GM21717 (cell line): ENCODE measurements around the gene SLC40A1.
"Not testable (repeated sequence)": the region's sequence is repeated elsewhere in the genome, so short reads cannot be mapped to it uniquely, and the experiment has no call there.

Experiments used
- ATAC-seq: cut with Tn5 transposase; IDR thresholded peaks from one replicate; pipeline ENCODE4 v1.9.1; 2021; ENCODE audit warnings: mild to moderate bottlenecking, moderate library complexity; ENCODE audit not compliant: unreplicated experiment

The SLC40A1 gene

DNA sequence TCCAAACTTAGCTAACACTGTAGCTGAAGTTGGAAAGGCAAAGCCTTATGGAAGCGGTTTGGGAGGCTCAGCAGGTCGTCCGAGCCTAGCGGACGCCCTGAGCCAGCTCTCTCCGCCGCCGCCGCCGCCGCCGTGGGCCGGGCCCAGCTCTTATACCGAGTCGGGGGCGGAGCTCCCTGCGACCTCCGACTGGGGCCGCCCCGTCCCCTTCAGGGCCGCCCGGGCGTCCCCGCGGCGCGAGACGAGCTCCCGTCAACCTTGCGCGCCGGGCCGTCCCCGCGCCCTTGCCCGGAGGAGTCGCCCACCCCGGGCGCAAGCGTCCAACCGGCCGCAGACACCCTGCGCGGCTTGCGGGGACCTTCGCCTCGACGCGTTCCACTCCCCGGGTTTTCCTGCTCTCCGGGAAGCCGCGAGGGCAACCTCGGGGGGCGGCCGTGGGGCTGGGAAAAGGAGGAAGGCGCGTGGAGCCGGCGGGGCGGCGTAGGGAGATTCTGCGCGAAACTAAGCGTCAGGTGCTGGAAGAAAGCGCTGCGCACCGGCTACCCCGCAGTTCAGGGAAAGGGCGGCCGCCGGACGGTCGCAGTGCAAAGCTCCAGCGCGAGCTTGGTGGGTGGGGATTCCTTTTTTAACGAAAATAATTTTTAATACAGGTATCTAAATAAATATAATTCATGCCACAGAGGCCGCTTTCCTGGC is at the start of gene SLC40A1:
Gene SLC40A1, minus strand, starts transcription at position 129 of the 696 bp plus-strand sequence. CDS start 326 bp downstream, outside the sequence.
- peak; percentile 75 for ATAC-seq

- ATAC-seq: no peak
Measured at GRCh38 chr2:189629531-189630453, 49.2 kb upstream of the SLC40A1 start.

DNA sequence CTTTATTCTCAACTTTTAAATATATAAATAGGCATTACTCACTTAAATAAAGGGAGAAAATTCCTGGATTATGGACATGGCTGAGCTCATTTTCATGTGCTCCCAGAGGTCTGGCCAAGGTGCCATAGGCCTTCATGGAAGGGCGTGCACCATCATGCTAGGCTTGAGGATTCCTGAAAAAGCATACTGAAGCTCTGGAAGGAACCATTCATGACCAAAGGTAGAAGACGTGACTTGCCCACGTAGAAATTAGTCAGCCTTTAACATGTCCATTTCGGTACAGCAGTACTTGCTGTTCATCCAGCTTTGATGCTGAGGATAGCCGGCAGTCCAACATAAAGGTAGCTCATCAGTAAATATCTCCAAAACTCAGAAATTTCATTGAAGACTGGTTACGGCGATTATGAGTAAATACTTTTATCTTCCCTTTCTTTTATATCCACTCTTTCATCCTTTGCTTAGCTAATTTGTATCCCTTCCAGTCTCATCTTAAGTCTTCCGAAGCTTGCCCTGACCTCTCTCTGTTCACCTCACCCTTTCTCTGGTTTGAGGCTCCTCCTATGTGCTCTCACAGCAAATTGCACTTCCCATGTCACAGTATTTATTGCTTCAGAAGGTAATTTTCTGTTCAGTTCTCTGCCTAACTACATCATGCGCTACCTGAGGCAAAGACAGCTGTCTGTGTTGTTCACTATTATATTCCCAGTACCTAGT is 48.4 kb upstream of the SLC40A1 start:
- ATAC-seq: no peak

DNA sequence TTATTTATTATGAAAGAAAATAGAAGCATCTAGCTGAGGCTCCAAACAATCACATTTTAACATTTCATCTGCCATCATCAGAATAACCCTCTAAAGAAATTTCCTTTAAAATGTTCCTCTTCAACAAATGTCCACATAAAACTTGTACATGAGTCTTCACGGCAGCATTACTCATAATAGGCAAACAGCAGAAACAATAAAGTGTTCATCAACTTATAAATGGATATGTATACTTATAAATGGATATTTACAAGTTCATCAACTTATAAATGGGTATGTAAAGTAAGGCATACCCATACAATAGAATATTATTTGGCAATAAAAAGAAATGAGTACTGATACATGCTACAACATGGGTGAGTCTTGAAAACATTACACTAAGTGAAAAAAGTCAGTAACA is 47.2 kb upstream of the SLC40A1 start:
- no peak for ATAC-seq

DNA sequence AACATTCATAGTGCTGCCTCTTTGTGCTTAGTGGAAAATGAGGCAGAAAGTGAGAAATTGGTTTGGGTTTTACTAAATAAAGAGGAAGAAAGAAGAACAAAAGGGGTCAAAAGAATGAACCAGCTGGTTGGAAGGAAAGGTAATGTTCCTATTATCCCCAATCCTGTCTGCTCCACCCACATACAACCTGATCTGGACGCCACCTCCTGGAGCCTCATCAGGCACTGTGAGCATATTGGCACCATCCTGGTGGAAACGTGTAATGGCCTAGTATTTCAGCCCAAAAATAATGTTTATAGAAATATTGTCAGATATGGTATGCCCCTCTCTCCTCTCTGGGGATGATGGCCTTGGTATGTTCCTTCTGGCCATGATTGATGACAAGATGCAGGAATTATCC is 45.0 kb upstream of the SLC40A1 start:
- ATAC-seq: no peak

DNA sequence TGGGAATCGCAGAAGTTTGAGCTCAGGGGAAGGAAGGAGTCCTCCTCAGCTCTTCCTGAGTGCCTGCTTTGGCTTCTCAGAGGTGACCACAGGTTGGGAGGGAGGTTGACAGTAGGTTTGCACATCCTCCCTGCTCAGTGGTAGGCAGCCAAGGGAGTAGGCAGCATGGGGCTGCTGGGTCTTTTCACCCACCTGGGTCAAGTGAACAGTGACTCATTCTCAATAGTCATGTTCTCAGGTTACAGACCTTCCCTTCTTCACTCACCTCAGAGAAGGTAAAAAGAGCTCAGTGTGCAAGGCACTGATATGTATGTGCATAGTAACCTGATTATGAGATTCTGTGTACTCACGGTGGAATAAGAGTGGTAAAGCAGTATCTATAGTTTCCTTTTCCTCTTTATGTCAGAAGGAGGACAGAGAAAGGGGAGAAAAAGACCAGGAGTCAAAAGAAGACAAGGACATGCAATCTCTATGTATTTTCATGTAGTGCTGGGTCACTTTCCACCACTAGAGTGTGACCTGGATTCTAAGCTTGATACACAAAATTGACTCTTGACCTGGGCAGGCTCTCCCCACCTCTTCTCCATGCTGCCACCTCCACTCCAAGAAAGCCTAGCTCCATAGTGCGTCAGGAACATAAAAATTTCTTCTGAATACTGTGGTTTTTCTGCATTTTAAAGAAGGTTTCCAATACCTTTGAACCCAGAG is 44.2 kb upstream of the SLC40A1 start:
- ATAC-seq: no peak

- no peak for ATAC-seq
Measured at GRCh38 chr2:189623049-189623448, 42.5 kb upstream of the SLC40A1 start.

DNA sequence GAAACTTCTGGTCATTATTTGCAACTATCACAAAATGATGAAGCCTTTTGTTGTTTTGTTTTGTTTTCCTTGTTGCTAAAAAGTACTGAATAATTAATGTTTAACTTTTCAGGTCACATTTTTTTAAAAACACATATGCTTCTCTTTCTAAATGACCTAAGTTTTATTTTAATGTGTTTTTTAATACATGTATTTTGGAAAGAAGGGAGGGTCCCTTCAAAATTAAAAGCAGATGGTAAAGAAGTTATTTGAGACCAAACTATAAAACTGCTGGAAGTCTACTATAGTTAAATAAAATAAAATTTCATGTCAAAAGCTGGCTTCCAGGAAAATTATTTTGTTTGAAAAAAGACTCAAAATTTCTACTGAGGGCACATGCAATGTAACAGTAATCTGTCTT is 41.2 kb upstream of the SLC40A1 start:
- ATAC-seq: no peak

DNA sequence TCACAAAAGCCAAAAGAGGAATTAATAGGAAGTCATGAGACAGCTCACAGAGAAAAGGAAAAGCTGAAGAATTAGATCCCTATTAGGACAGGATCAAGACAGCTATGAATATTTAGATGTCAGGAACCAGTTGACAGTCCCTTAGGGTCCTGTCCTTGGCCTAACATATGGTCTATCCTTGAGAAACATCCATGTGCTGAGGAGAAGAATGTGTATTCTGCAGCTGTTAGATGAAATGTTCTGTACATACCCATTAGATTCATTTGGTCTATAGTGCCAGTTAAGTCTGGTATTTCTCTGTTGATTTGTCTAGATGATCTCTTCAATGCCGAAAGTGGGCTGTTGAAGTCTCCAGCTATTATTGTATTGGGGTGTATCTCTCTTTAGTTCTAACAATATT is 37.6 kb upstream of the SLC40A1 start:
- no peak for ATAC-seq

DNA sequence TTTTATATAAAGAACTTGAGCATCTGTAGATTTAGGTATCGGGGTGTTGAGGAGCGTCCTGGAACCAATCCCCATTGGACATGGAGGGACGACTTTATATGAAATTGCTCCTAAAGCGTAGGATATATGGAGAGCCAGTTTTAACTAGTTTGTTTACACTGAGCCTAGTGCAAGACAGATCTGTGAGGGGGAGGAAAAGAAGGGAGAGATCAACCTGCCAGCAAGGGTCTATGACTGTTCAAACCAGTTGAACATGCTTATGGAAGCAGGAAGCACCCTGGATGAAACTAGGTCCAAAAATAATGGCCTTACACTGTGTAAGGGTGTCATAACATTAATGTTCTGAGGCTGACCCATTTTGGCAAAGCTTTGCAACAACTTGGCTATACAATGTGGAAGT is 34.0 kb upstream of the SLC40A1 start:
- ATAC-seq: no peak

- ATAC-seq: no peak
Measured at GRCh38 chr2:189613650-189614420, 33.2 kb upstream of the SLC40A1 start.

DNA sequence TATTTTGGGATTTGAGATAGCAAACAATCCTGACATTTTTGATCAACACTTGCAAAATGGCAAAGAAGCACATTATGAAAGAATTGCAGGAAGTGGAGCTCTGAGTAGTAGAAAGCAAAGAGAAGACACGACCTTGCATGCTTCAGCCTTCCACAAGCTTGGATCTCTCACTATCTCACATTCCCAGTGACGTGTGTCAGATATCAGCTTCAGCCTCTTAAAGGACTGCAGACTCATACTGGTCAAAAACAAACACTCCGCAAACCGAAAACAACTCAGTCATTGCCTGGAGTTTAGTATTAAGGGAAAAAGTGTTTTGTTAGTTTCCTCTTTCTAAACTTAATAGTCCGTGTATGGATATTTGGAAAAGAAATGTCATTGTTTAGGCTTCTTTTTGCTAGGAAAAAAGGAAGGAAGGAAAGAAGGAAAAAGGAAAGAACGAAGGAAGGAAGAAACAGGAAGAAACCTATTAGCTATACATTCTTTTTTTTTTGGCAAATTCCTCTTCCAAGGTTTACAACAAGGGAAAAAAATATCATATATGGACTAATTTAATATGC is 32.6 kb upstream of the SLC40A1 start:
- no peak for ATAC-seq

DNA sequence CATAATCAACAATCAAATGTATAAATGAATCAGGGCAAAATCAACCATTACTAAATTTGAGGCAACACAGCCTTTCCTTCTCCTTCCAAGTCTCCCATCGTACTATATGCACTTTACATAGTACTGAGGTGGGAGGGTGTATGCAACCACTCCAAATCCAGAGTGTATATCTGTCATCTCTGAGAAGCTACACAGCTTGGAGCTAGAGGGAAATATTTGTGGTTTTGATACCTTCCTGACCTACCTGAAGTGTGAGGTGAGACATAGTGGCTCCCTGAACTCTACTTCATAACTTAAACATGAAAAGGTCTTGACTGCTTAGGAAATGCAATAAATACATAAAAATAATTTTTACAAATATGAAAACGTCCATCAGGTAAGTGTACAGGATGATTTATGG is 30.1 kb upstream of the SLC40A1 start:
- no peak for ATAC-seq

DNA sequence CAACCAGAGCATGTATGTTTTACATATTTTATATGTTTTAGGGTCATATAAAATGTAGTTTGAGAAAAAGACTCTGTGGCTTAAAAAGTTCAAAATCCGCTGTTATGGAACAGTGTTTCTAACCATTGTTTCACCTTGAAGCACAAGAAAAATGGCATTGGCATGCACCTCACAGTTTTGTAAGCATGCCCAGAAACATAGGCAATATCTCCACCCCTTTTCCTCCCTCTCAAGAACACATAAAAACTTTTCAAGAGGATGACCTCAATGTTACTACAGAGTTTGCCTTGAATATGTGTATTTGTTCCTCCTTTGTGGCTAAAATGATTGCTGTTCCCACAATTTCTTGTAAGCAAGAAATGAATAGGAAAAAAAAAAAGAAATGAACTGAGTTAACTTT is 29.3 kb upstream of the SLC40A1 start:
- no peak for ATAC-seq

DNA sequence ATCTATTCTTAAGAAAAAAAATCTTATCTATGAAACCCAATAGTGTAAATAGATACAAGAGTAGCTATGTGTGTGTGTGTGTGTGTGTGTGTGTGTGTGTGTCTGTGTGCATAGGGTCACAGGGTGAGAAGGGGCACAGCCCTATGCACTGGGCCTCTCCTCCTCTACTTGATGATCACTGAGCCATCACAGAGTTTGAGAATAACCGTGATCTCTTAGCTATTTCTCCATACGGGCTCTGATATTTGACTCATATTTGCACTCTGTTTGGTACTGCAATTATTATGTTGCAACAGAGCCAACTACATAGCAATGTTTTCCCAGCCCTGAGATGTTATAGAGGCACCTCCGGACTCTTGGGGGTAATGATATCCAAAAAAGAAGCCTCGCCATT is 28.8 kb upstream of the SLC40A1 start:
- no peak for ATAC-seq

DNA sequence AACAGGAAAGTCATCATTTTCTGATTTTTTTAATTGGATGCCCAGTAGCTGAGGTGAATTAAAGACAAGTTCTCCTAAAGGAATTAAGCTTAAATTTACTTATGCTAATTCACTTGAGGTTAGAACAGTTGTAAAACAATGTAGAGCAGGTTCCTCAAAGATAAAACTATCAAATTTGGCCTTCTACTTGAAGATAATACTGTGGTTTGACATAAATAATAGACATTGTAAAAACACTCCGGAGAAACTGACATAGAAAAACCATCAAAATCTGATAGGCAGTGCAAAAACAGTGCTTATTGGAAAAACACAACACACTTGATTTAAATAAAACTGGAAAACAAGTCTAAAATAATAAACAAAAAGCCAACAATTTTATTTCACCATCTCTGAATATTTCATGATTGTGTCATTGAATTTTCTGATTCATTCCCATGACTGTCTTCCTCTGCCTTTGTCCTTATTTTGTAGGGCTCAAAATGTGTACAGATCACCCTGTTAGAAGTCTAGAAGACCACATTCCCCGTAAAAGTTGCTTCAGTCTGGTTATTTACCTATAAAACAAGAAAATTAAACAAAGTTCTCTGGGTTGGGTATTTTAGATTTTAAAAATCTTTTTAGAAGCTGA is 28.3 kb upstream of the SLC40A1 start:
- ATAC-seq: no peak

DNA sequence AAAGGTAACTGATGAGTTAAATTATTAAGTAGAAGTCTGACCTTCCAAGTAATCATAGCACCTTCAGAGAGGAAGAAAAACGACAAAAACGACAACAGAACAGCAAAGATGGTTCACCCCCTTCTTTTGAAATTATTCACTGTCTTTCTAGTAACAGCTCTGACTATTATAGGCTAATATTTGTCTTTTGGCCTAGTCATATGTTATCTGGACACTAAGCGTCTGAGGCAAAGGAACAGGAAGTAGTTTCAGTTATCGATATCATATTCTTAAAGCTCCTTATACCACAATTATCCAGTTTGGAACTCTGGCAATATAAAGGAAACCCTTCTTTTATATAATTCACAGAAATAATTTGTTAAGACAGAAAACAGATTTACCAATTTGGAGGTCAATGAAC is 27.6 kb upstream of the SLC40A1 start:
- no peak for ATAC-seq

DNA sequence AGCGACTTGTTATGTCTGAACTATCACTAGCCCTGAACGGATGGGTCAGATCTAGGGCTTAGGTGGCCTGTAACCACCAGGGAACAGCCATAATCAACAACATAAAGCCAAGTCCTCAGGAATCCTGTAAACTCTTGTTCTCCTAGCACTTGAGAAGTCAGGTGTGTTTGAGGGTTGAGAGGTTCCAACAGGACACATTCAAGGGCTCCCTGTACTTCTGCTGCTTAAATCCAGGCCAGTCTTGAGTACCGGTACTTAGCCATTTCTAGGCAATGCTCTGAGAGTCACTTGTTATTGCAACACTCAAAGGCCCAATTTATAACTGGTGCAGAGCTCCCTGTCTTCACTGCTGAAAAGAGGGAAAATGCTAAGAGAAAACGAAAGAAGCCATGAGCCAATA is 21.6 kb upstream of the SLC40A1 start:
- no peak for ATAC-seq

GRCh38 chr2:189601652-189602051 is 21.1 kb upstream of the SLC40A1 start:
- ATAC-seq: not testable (repeated sequence)
